NCI-H1105 treated with DMSO at 0.1 percent for 48 hours (cell line): Measurements from ENCODE around the gene PADI2.

ENCODE experiments used
- DNase-seq: peaks from one replicate; lab custom pipeline; 2025; lab: John Stamatoyannopoulos, UW

The PADI2 gene

DNA sequence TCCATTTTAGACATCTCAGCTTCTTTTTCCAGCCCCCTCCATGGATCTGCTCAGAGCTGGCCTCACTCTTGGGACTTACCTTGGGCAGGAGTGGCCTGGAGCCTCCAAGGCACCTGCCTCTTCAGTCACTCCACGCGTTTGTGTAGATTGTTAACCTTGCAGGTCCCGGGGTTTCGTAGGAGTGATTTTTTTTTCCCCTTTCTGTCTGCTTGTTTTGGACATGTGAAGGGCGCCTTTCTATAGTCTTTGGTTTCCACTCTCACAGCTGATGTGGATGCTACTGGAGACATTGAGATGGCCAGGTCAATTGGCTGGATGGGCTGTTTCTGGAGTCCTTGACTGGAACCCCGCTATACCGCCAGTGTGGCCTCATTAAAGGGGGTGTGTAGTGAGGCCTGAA is 63.5 kb downstream of the PADI2 start:
- no peak for DNase-seq

DNA sequence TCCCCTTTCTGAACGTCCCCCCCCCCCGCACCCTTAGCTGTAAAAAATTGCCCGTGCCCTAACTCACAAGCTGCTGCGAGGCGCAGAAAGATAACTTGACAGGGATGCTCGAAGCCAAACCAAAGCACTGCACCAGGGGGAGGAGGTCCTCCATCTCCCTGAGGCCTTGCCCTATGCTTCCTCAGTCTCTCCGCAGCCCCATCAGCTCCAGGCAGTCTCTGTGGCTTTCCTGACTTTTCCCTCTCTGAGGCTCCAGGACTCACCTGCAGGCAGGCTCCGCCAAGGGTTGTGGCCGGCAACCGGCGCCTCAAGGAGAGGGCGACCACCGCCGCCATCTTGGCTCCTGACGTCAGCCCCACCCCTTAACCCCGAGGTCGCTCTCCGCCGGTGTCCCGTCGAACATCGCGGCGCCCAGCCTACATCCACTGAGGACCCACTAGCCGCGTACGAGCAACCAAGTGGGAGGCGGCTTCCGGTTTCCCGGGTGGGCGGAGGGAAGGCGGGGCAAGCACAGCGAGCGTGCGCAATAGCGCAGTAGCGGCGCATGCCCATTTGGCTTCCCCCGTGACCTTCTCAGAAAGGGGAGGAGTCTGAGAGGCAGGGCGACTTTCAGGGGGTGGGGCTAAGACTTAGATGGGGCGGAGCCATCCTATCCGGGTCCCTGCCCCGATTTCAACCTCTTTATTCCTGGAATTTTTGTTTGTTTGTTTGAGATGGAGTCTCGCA is 65.4 kb downstream of the PADI2 start, which contains the start of gene SDHB:
TSS of gene SDHB (minus strand) at position 348 of the 726 bp plus-strand sequence. CDS start at position 335, 13 bp downstream.
- DNase-seq, result peak; percentile 96

DNA sequence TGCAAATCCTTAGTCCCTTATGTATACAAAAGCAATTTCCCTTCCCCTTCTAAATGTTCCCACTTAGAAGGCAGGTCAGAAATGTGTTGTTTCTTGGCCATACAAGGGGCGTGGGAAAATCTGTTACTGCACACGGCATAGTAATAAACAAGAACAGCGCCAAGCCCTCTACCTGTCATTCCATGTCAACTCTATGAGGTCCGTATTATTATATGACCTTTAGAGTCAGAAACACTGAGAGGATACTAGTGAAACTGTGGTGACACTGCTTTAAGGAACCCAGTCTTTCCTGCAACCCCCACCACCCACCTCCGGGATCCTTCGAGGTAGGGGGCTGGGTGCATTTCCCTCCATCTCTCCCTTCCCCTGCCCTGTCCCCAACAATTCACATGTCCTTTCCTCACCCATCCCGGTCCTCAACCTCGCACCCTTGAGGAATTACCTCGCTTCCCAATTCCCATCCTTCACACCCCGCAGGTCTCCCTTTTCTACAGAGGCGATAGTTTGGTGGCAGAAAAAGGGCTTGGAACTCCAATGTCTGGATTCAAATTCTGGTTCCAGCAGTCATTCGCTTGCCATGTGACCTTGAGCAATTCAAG is 66.1 kb downstream of the PADI2 start:
- no peak for DNase-seq

DNA sequence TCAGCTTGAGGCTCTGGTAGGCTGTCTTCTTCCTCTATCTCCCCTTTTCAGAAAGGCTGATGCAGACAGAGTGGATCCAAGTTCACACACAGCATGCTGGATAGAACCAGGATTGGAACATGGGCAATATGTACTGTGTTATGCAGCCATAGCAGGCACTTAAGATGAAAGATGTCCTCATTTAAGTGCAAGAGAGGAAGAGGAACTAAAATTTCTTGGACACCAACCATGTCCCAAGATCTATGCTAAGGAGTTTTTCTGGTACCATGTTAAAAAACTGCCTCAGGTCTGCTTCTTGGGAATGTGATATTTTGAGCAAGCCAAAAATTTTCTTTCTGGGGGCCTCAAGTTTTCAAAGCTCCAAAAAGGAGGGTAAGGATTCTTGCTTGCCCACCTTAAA is 66.6 kb downstream of the PADI2 start:
- DNase-seq, result no peak

DNA sequence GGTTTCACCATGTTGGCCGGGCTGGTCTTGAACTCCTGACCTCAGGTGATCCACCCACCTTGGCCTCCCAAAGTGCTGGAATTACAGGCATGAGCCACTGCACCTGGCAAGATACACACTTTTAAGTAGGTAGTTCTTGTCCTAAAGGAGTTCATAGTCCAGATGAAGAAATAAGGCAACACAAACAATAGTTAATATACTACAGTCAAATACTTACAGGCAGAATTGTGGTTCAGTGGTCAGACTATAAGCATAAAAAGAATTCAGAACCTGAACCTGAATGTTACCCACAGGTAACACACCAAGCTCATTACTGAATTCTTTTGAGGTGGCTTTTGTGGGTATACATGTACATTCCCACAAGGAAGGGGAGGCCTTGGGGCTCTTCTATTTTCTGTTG is 67.2 kb downstream of the PADI2 start:
- DNase-seq, result no peak

DNA sequence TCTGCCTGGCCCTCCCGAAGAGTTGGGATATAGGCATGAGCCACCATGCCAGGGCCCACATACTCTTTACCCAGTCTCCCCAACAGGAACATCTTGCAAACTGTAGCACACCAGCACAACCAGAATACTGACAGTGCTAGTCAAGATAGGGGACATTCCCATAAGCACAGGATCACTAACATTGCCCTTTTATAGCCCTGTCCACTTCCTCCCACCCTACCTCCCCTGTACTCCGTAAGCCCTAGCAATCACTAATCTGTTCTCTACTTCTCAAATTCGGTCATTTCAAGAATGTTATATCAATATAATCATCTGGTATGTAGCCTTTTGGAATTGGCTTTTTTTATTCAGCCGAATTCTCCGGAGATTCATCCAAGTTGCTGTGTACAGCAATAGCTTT is 71.3 kb downstream of the PADI2 start:
- no peak for DNase-seq

DNA sequence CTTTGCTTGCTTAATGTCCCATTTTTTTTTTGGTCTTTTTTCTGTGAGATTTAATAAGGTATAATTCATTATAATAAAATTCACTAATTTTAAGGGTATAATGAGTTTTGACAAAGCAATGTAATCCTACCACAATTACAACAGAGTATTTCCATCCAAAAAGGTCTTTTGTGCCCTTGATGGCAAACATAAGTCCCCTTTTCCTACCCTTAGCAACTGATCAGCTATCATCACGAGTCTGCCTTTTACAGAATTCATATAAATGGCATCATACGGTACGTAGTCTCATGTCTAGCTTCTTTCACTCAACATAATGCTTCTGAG is 73.0 kb downstream of the PADI2 start:
- no peak for DNase-seq

DNA sequence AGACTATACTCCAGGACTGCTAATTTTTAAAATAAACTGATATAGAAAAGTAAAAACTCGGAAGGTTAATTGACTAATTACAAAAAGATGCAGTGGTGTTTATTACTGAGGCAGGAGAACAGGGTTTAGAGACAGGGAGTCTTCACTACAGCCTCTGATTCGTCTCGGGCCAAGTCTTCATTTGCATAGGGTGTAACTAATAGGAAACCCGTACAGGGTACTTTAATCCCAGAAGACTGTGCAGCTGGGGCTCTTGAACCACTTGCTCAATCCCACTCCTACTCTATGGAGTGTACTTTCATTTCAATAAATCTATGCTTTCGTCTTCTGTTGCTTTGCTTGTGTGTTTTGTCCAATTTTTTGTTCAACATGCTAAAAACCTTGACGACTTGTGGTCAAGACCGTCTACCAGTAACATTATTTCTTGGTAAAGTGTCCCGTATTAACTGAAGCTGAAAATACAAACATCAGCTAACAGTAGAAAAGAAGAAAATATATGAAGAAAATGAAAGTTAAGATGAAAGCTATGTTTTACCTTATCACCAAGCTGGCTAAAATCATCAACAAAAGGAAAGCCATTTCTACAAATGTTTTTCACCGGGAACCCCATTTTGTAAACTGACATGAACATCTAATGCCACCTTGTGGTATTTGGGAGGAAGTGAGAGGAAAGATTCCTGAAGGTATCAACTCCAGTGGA is 73.5 kb downstream of the PADI2 start:
- peak; percentile 62 for DNase-seq

DNA sequence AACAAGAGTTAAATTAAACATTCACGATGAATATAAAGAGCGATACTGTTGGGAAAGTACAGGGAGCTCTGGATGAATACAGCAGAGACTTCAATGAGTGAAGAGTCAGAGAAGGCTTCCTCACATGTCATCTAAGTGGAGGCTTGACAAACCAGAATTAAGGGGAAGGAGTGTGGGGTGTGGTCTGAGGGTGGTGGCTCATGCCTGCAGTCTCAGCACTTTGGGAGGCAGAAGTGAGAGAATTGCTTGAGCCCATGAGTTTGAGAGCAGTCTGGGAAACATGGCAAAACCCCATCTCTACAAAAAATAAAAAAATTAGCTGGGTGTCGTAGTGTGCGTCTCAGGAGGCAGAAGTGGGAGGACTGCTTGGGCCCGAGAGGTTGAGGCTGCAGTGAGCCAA is 74.1 kb downstream of the PADI2 start:
- no peak for DNase-seq

DNA sequence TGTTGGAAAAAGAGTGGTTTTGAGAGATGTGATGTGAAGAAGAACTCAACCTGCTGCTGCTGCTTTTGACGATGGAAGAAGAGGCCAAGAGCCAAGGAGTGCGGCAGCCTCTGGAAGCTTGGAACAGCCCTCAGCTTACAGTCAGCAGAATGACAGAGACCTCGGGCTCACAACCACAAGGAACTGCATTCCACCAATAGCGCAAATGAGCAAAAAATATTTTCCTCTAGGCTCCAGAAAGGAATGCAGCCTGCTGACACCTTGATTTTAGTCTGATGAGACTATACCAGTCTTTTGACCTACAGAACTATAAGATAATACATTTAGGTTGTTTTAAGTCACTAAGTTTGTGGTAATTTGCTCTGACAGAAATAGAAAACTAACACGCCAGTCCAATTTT is 75.6 kb downstream of the PADI2 start:
- no peak for DNase-seq

DNA sequence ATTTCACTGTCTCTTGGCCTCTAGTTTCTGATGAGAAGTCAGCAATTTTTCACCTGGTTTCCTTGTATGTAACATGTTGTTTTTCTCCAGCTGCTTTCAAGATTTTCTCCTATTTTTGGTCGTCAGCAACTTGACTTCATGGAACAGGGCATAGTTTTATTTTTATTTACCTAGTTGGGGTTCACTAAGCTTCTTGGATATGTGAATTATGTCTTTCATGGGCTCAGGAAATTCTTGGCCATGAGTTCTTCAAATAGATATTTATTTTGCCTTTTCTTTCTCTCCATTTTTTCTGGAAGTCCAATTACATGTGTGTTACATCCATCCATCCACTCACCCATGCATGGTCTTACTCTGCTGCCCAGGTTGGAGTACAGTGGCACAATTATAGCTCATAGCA is 79.1 kb downstream of the PADI2 start:
- no peak for DNase-seq

DNA sequence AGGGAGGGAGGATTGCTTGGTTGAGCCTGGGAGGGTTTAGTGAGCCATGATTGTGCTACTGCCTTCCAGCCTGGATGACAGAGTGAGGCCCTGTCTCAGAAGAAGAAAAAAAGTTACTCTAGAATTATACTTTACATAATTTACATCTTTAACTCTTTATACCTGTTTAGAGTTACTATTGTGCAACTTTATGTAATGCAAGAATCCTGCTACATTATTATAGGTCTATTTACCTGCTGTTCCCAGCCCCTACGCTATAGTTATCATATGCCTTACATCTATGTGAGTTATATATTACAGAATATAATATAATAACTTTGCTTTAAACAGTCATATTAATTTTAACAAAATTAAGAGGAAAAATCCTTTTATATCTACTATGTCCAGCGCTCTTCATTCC is 79.7 kb downstream of the PADI2 start:
- no peak for DNase-seq

DNA sequence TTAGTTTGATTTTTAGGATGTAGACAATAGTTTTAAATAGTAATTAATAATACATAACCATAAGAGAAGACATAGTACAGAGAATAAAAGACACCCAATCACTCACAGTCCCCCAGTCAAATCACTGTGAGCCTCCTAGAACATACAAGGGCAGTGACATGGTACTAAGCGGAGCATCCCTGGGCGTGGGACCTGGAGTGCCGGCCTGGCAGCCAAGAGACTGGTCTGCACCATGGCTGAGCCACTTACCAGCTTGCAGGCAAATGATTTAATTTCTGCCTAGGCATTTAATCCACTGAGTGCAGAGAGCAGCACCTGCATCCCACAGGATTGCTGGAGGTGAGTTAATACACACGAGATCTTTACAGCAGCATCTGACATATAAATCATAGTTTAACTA is 85.8 kb downstream of the PADI2 start:
- no peak for DNase-seq

DNA sequence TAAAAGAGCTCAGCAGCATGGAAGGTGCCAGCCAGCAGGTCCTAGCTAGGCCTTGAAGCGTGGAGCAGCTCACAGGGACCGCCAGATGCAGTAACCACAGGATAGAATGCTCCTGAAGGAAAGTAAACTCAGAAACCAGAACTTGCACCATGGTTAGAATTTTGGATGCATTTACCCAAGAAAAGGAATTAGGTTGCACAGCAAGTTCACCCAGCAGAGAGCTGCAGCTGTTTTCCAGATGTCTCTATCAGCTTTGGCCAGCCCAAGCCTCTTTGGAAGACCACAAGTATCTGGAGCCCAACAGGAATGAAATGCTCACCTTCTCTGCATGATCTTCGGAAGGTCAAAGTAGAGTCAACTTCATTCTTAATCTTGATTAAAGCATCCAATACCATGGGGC is 86.5 kb downstream of the PADI2 start:
- no peak for DNase-seq

DNA sequence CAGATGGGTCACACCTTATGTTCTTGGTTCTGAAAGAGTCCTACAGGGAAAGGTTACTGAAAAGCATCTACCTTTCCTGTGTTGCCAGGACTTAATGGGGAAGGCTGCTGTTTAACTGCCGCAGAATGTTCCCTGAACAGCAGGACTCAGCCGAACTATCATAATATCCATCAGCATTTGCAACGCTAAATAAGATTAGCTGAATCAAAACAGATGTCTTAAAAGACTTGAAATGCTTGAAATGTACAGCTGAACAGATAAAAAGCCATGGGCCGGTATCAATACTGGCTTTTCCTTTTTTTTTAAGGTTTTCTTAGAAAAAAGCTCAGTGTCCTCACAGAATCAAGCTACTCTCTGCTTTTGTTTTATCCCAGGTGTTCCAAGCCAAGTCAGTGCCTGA is 87.8 kb downstream of the PADI2 start:
- DNase-seq, result no peak

DNA sequence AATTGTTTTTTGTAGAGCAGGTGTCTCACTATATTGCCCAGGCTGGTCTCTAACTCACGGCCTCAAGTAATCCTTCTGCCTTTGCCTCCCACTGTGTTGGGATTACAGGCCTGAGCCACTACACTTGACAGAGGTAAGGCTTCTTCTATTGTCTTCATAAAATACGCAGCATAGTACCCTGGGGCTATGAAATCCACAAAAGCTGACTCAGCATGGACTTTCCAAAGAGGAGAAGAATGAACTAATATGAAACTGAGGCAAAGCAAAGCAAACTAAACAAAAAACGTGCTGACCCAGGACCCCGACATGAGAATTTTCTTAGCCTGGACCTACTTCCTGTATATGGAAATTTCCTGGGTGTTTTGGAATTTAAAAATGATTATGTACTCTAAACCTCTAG is 89.0 kb downstream of the PADI2 start:
- no peak for DNase-seq

DNA sequence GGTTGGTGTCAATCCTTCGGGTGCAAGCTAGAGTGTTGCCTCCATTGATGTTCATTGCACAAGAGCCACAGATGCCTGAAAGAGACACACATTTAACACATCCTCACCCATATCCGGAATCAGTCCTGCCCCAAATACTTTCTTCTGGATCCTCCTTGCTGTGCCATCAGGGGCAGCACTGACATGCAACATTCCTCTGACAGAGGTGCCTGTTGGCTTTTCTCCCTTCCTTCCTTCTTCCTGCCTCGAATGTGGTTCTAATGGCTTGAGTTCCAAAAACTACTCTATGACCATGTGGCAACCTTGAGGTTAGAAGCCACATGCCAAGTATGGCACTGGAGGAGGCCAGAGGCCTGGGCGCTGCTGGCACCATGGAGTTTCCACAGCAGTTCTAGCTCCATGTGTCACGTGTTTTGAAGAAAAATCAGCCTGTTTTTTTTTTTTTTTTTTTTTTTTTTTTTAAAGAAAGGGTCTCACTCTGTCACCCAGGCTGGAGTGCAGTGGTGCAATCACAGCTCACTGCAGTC is 90.5 kb downstream of the PADI2 start:
- DNase-seq, result no peak

DNA sequence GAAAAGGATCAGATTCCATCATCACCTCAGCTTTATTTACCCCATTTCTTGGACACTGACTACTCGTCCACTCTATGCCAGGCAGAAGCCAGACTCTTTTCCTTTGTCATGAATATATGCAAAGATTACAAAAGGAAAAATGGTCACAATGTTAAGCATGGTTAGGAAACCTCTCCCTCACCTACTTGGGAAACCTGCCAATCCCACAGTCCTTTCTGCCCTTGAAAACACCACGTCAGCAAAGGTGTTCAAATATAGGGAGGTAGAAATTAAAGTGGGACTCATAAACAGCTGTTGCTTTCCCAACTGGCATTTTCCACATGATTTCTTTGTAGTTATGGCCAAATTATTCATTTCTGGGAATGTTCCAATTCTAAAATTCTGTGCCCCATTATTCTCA is 91.4 kb downstream of the PADI2 start:
- peak; percentile 63 for DNase-seq

DNA sequence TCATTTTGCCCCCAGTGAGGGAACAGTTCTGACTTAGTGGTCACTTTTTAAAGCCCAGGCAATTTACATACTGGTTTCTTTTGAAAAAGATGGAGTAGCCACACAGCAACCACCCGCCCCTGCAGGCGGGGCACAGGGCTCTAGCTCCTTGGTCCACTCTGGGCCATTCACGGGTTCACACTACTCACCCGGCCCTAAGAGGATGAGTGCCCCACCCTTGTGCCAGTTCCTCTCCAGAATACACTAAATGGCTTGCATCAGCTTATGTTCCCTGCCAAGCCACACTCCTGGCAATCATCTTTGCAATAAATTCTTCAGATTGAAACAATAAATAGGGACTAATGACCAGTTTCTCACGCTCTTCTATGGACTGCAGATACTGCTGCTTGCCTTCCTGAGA is 91.8 kb downstream of the PADI2 start:
- peak; percentile 34 for DNase-seq

DNA sequence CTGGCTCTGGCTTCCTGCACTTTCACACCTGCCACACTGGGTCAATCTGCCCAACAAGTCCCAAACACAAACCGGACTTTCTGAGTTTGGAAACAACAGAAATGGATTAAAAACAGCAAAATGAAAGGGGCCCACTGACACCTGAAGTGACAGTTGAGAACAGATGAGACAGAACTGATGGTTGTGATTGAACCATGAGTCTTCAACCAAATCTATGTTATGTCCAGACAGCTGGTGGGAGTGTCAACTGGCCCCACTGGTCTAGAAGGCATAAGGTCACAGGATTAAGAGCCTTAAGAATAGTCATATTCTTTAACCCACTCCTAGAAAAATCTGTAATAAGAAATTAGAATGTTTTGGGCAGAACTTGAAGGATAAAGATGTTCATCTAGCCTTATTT is 94.5 kb downstream of the PADI2 start:
- DNase-seq, result no peak

DNA sequence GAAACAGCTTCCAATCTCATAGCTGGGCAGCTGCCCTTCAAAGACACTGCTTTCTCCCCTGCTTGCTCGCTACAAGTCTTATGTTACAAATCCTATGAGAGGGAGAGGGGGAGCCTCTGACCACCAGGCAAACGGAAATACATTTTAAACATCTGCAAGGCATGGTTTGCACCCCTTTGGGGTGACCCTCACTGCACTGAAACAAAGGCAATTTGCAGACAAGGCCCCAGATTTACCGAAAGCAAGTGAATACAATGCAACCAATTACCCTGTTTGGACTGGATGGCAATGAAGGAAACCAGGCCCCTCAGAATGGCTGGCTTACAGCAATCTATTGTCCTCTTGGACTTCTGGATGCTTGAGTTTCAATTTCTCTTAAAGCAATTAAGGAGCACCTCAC is 95.7 kb downstream of the PADI2 start:
- no peak for DNase-seq

DNA sequence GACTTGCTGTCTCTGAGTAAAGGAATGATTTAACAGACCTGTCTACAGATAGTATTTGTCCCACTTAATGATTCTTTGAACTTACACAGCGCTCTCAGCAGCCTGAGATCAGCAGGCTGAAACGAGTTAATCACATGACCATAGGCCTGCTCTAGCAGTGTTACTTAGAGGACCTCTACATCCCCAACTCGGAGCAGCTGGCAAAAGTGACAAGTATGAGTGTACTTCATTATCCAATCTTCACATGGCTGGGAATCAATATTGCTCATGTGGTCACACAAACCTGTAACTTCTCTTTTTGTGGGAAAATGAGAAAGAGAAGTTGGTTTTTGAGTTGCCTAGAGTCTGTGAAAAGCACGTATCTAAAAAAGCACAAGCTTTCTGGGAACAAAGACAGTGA is 96.1 kb downstream of the PADI2 start:
- no peak for DNase-seq

DNA sequence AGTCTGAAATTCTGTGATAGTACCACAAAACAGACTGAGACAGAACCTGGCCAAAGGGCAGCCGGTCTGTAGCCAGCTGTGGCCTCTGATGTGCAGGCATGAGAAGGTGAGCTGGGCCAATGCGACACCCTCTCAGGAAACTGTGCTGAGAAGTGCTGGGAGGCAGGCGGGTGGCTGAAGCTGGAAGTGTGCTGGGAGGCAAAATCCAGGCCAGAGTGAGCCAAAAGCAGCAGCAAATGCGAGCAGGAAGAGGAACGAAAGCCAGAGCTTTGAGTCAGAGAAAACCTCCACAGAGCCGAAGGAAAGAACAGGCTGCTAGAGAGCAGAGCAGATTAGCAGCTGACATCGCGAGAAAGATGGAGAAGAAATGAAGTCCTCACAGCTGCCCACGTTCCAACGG is 97.4 kb downstream of the PADI2 start:
- no peak for DNase-seq
